Neutrophil (primary cell): Measurements from ENCODE around the gene UGGT1.
A peak's percentile ranks its signal among the peaks of the same experiment; 100 is the strongest.

ENCODE experiments used
- H3K27ac ChIP-seq: fragments of 200-600 bp; sonication (generic); 2 replicates; pipeline ENCODE4 v1.5.1; 2016; ENCODE audit warnings: mild to moderate bottlenecking, moderate library complexity
- H3K27me3 ChIP-seq: fragments of 200-600 bp; sonication (generic); 2 replicates; pipeline ENCODE4 v1.6.0; 2016; ENCODE audit warnings: mild to moderate bottlenecking
- H3K36me3 ChIP-seq: fragments of 200-600 bp; sonication (generic); 2 replicates; pipeline ENCODE4 v1.5.1; 2017
- H3K4me1 ChIP-seq, 2 experiments: fragments of 200-600 bp in 1 of 2; sonication (generic) in 1 of 2; 1 replicate in 1 of 2; 2 replicates in 1 of 2; pipeline versions ENCODE4 v1.5.1 to v1.6.1; 2013 to 2016; ENCODE audit warnings: low read depth in 1 of 2, low read length in 1 of 2, mild to moderate bottlenecking in 1 of 2, moderate library complexity in 1 of 2; ENCODE audit not compliant: control insufficient read depth in 1 of 2, insufficient read depth in 1 of 2
- H3K4me3 ChIP-seq, 2 experiments: fragments of 200-600 bp in 1 of 2; sonication (generic) in 1 of 2; 1 replicate in 1 of 2; 2 replicates in 1 of 2; pipeline ENCODE4 v1.5.1; 2013 to 2016; ENCODE audit warnings: low read depth in 1 of 2, low read length in 1 of 2, mild to moderate bottlenecking in 1 of 2, moderate library complexity in 1 of 2
- H3K9me3 ChIP-seq: fragments of 200-600 bp; sonication (generic); 2 replicates; pipeline ENCODE4 v1.5.1; 2016
- CTCF ChIP-seq: fragments of 200-600 bp; sonication (generic); IDR thresholded peaks from 2 replicates; pipeline ENCODE4 v1.5.1; 2016; ENCODE audit warnings: antibody characterized with exemption

UGGT1 gene

GRCh38 chr2:128137094-128137616 lies 46.2 kb downstream of the UGGT1 start:
- peaks cover 81% of the 10 kb centered on the region for H3K36me3 ChIP-seq
- TF ChIP-seq CTCF = no peak
- H3K27ac ChIP-seq = no peak overlapping the region
- H3K9me3 ChIP-seq = no peaks in the 10 kb centered on the region
- H3K4me3 ChIP-seq = no peak overlapping the region
- H3K4me1 ChIP-seq = no peaks in the 10 kb centered on the region
- H3K27me3 ChIP-seq = no peaks in the 10 kb centered on the region

GRCh38 chr2:128139624-128140023 lies 48.6 kb downstream of the UGGT1 start:
- no peaks in the 10 kb centered on the region for H3K9me3 ChIP-seq
- no peak for TF ChIP-seq CTCF
- H3K27ac ChIP-seq = no peak overlapping the region

GRCh38 chr2:128145651-128146050 lies 54.7 kb downstream of the UGGT1 start:
- H3K4me3 ChIP-seq = no peak overlapping the region
- H3K36me3 ChIP-seq = peaks cover 49% of the 10 kb centered on the region
- no peaks in the 10 kb centered on the region for H3K9me3 ChIP-seq
- no peaks in the 10 kb centered on the region for H3K27me3 ChIP-seq
- H3K27ac ChIP-seq = no peak overlapping the region
- H3K4me1 ChIP-seq = no peaks in the 10 kb centered on the region
- TF ChIP-seq CTCF = no peak

More at GRCh38 chr2:128139624-128140023, 48.6 kb downstream of the UGGT1 start:
- peaks cover 76% of the 10 kb centered on the region for H3K36me3 ChIP-seq
- H3K4me1 ChIP-seq = no peaks in the 10 kb centered on the region
- H3K27me3 ChIP-seq = no peaks in the 10 kb centered on the region
- no peak overlapping the region for H3K4me3 ChIP-seq

- no peak overlapping the region for H3K4me3 ChIP-seq
- H3K9me3 ChIP-seq = no peaks in the 10 kb centered on the region
- peaks cover 25% of the 10 kb centered on the region for H3K36me3 ChIP-seq
- no peak for TF ChIP-seq CTCF
- H3K27me3 ChIP-seq = no peaks in the 10 kb centered on the region
- peak overlapping the region; percentile 34 for H3K27ac ChIP-seq
- H3K4me1 ChIP-seq = no peaks in the 10 kb centered on the region
These were observed 62.8 kb downstream of the UGGT1 start for GRCh38 chr2:128153786-128154185.

GRCh38 chr2:128154225-128154624 lies 63.2 kb downstream of the UGGT1 start:
- TF ChIP-seq CTCF = no peak
- H3K36me3 ChIP-seq = peaks cover 26% of the 10 kb centered on the region

GRCh38 chr2:128155970-128156369 lies 65.0 kb downstream of the UGGT1 start:
- Histone ChIP-seq H3K27me3 (no peaks in the 10 kb centered on the region), H3K4me1 (peaks cover 2 to 3% of the 10 kb centered on the region in 2 experiments), H3K4me3 (no peak overlapping the region), H3K36me3 (peaks cover 36% of the 10 kb centered on the region), H3K27ac (no peak overlapping the region), H3K9me3 (no peaks in the 10 kb centered on the region)
- TF ChIP-seq CTCF = no peak

More at GRCh38 chr2:128154225-128154624, 63.2 kb downstream of the UGGT1 start:
- Histone ChIP-seq H3K27ac (peak overlapping the region; percentile 34), H3K4me1 (no peaks in the 10 kb centered on the region), H3K4me3 (no peak overlapping the region), H3K27me3 (no peaks in the 10 kb centered on the region), H3K9me3 (no peaks in the 10 kb centered on the region)
